Adrenal gland (tissue), 5 donors: ENCODE data around the gene TRIM10.

Experiments used
- CTCF ChIP-seq, 6 experiments: fragments of 450-650 bp in 4 of 6; fragments of 200-600 bp in 2 of 6; sonication (generic) in 1 of 6; IDR thresholded peaks; 1 replicate in 5 of 6; 2 replicates in 1 of 6; pipeline versions ENCODE4 v1.5.1 to v1.8.0; 2016 to 2021; ENCODE audit warnings: antibody characterized with exemption in 6 of 6, mild to moderate bottlenecking in 2 of 6, moderate library complexity in 1 of 6
- POLR2A ChIP-seq, 2 donors: fragments of 450-650 bp; IDR thresholded peaks; one replicate each; pipeline ENCODE4 v1.6.1; 2017; ENCODE audit warnings: antibody characterized with exemption in 2 of 2, mild to moderate bottlenecking in 2 of 2, moderate library complexity in 1 of 2
- donor health status: DM: no; HTN: no; CAD: no.

GRCh38 chr6:30150671-30151395 lies 10.2 kb downstream of the TRIM10 start:
- TF ChIP-seq CTCF (IDR thresholded peaks at IDR 0.05) (no peak), POLR2A (IDR thresholded peaks at IDR 0.05) (no peak)
